GM10248 (cell line): ENCODE measurements around the gene TMEM60.

ENCODE experiments used
- CTCF ChIA-PET: fragments of 300-600 bp; sonication (Branson Sonifier 250); formaldehyde crosslinking; extraction: SDS; loops from one replicate; lab custom pipeline; 2021; ENCODE audit warnings: antibody characterized with exemption; lab: Yijun Ruan, JAX
- POLR2A ChIA-PET: fragments of 350-650 bp; sonication (Branson Sonifier 250); formaldehyde crosslinking; extraction: SDS; loops from one replicate; lab custom pipeline; 2020; ENCODE audit warnings: antibody characterized with exemption; lab: Yijun Ruan, JAX
- DNase-seq: peaks from one replicate; pipeline ENCODE4 v3.0.0; 2012; ENCODE audit errors: extremely low spot score
- CTCF ChIP-seq: IDR thresholded peaks from 2 replicates; pipeline ENCODE4 v1.5.1; 2012; ENCODE audit warnings: mild to moderate bottlenecking, low read depth; ENCODE audit errors: extremely low read depth, missing control alignments, control extremely low read depth

TMEM60 gene

GRCh38 chr7:77826300-77826699, 28.1 kb upstream of the TMEM60 start:
- no peak for TF ChIP-seq CTCF
- POLR2A ChIA-PET = no interaction called here
- DNase-seq = no peak
- CTCF ChIA-PET = no interaction called here

DNA sequence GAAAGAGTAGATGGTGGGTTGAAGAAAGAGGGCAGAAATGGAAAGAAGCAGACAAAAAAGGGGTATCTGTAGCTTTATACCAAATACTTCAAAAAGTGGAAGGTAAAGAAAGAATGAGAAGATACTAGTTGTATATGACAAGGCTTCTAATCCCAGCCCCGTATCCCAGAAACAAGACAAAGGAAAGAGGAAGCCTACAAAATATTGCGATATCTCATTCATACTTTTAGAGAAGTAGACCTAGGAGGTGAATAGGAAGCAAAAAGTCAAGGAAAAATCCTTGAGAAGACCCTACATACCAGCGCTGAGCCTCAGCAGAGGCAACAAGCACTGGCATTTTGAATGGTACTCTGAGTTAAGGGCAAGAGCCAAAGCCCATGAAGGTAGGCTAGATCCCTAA, 26.9 kb upstream of the TMEM60 start:
- no peak for TF ChIP-seq CTCF
- no peak for DNase-seq
- ChIA-PET POLR2A (no interaction called here), CTCF (no interaction called here)

GRCh38 chr7:77824636-77825035, 26.4 kb upstream of the TMEM60 start:
- ChIA-PET POLR2A (no interaction called here), CTCF (interaction anchor here (1.5 kb wide), 1 partner anchor 13 kb away, joined by 3 read pairs; no protein-coding TSS in a partner anchor)
- no peak for TF ChIP-seq CTCF
- DNase-seq = no peak

DNA sequence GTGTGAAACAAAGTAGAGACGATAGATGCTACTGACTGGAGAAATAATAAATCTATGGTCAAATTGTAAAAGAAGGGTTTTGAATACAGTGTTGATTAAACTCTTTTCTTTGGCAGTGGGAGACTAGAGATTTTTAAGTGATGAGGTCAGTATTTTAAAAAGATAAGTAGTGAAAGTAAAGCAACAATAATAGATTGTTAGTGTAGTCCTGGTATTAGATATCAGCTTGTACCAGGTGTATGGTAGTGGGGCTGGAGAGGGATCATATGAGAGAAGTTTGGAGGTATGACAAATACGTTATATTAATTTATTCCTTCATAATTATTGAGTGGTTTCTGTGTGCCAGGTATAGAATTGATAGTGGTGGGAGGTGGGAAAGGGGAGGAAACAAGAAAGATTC, 25.6 kb upstream of the TMEM60 start:
- POLR2A ChIA-PET = no interaction called here

DNA sequence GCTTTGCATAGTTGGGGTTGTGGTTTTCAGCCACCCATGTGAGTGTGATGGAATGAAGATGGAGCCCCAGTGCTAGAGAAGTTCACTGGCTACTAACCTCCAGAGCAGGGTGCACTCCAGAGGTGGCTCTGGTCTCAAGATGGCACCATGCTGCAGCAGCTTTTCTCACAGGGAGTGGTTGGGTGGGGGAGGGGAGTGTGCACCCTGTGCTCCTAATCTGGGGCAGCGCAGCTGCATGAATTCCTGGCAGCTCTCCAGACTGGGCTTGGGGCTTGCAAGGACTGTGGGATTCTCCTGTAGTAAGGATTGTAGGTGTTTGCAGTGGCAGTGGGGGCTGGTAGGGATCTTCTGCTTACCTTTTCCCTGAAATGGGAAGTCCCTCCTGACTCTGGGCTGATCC, 24.0 kb upstream of the TMEM60 start:
- TF ChIP-seq CTCF = no peak
- POLR2A ChIA-PET = no interaction called here
- CTCF ChIA-PET = no interaction called here
- DNase-seq = no peak

More for the DNA sequence above, 25.6 kb upstream of the TMEM60 start:
- CTCF ChIA-PET = interaction anchor here (1.5 kb wide), 1 partner anchor 14 kb away, joined by 3 read pairs; no protein-coding TSS in a partner anchor
- no peak for DNase-seq
- no peak for TF ChIP-seq CTCF

DNA sequence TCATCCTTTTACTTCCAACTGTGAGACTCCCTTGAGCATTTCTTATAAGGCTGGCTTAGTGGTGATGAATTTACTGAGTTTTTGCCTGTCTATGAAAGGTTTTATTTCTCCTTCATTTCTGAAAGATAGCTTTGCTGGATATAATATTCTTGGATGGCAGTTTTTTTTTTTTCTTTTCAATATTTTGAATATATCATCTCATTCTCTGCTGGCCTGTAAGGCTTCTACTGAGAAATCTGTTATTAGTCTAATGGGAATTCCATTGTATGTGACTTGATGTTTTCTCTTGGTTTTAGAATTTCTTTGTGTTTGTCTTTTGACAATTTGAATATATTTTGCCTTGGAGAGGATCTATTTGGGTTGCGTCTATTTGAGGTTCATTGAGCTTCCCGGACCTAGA, 22.7 kb upstream of the TMEM60 start:
- ChIA-PET CTCF (interaction anchor here (1.2 kb wide), 1 partner anchor 9 kb away, joined by 3 read pairs; no protein-coding TSS in a partner anchor), POLR2A (no interaction called here)
- no peak for DNase-seq
- no peak for TF ChIP-seq CTCF

- ChIA-PET POLR2A (no interaction called here), CTCF (no interaction called here)
- DNase-seq = no peak
- TF ChIP-seq CTCF = no peak
Measured at GRCh38 chr7:77819021-77819420, 20.8 kb upstream of the TMEM60 start.
